ENCODE measurements around the gene EMC8.
"Not testable (repeated sequence)": the region's sequence is repeated elsewhere in the genome, so short reads cannot be mapped to it uniquely, and the experiment has no call there.

The EMC8 gene

DNA sequence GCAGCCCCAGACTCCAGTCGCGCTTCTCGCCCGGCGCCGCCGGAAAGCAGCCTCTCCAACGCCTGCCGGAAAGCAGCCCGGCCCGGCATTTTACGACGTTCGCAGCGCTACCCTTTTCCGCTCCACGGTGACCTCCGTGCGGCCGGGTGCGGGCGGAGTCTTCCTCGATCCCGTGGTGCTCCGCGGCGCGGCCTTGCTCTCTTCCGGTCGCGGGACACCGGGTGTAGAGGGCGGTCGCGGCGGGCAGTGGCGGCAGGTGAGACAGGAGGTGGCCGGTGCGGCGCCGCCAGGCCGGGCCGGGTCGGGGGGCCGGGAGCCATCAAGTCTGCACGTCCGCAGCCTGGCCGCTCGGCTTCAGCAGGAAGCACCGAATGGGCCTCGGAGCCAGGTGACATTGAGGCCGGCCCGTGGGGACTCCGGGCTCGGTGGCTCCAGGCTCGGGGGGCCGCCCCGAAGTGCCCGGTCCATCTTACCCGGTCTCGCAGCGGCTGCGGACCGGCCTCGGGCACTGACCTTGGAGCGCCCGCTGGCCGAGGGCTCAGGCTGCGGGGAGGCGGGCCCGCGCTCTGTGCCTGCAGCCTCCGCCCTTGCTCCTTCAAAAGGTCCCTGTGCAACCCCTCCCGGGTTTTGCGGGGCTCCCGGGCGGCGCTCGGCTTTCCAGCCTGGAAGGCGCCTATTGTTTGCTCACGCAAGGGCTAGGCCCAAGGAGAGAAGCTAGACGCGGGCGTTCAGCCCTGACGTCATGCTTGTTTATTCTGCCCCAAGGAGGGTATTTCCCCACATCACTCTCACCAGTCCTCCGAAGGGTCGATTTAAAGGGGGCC is at the start of gene EMC8, which contains the start of gene COX4I1:
Gene EMC8 (minus strand): TSS at position 48 of the 824 bp plus-strand sequence. CDS start 249 bp downstream, outside the sequence.
Gene COX4I1 (plus strand): TSS at position 199 of the 824 bp plus-strand sequence. CDS start 1,511 bp downstream, outside the sequence.
- DNase-seq = peak; percentile 91

DNA sequence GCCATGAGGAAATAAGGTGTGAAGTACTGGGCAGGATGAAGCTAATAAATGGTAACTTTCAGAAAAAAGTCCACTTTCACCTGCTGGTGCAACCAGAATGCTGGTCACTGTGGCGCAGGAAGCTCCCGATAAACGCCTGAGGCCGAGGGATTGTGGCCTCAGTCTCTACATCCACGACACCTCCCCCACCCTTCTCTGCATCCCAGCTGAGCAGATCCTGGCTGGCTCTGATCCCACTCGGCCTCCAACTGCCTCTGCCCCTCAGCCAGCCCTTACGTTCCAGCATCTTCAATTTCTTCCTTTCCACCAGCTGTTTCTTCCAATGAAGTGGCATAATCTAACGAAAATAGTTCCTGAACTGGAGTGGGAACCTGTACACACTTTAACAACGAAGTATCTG is 49.6 kb upstream of the EMC8 start:
- DNase-seq = no peak

DNA sequence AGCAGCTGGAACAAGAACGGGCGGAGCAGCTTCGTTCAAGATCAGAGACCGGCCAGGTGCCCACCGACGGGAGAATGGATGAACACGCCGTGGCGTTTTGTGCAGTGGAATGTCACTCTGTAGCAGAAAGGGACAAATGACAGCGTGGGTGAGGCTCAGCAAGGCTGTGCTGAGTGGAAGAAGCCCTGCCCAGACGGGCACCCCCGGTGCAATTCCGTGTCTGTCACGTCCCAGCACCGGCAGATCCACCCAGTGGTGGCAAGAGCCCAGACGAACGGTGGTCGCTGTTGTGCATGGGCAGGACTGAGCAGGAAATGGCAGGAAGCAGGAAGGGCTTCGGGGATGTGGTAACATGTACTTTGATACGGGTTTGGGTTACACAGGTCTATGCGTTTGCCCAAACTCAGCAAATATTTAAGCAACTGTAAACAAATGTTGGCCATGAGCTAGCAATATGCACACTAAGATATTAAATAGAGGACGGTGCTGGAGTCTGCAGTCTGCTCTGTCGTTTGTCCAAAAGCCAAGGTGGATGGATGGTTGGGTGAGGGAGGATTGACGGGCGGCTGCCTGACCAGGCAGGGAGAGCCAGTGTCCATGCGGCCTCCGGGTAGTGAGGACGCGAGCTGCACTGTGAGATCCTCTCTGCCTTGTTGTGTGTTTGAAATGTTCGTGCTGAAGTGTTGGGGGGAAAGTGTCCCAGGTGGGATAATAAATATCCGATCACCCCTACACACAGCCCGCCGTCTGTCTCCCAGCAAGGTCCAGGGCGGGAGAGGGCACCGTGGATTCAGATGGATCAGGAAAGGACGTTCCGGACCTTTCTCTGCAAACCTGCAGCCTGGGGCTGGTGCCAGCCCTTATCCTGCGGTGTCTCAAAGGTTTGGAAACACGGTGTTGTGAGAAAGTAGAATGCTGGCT is 48.6 kb upstream of the EMC8 start:
- DNase-seq = no peak

DNA sequence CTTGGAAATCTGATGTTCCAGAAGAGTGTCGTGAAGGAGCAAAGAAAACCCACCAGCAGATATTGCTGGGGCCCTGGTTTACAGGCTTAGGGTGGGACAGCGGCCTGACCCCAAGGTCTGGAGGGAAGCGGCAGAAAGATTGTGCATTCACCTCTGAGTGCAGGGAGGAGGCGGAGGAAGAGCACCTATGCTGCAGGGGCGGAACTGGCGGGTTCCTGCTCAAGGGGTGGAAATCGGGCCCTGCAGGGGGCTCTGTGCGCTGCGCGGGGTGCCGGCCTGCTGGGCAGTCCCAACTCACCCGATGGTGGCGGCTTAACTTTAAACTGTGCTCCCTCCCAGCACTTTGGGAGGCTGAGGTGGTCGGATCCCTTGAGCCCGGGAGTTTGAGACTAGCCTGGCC is 47.7 kb upstream of the EMC8 start:
- DNase-seq = no peak

DNA sequence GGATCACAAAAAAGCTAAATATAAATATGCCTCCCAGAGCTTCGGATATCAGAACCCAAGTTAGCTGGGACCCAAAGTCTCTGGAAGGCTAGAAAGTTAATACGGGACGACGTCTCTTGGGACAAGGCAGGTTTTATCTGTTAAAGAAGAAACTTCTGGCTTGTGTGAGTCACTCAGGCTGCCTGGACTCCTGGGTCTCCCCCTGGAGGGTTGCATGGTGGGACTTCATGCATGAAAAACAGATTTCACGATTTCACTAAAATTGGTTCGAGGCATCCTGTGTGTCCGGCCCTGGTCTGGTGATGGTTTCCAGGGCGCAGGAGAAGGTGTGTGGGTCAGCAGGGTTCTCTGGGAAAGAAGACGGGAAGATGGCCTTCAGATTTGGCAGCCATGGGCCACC is 47.1 kb upstream of the EMC8 start:
- DNase-seq = no peak

DNA sequence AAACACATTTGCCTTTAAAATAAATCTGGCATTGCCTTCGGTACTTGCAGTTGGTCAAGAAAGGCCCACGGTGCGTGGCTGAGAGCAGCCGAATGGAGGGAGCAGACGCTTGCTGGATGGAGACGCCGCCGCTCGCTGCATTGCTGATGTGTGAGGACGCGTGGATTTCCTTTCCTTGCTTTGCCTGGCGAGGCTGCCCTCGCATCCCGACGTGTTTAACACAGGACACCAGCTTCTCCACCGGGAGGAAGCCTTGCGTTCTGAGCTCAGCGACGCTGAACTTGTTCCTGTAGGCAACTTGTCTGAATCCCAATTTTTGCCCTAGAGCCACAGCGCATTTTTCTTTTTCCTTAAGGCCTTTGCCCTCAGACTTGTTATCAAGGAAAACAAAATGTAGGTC is 45.9 kb upstream of the EMC8 start:
- DNase-seq = no peak

DNA sequence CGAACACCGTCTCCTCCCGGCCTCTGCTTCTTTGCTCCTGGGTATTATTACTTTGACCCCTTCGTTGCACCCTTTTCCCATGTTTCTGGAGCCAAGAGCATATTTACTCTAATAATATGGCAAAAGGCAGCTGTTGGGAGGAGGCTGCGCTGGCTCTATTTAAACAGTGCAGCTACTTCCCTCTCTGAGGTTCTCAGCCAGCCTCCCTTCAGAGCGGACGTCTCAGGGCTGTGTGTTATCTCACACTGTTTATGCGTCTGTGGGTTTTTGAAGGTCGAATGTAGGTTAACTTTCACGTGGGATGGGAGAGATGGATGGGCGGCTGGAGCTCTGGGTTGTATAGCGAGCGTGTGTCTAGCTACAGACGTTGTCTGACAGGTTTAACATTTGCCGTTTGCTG is 45.4 kb upstream of the EMC8 start:
- DNase-seq = no peak

DNA sequence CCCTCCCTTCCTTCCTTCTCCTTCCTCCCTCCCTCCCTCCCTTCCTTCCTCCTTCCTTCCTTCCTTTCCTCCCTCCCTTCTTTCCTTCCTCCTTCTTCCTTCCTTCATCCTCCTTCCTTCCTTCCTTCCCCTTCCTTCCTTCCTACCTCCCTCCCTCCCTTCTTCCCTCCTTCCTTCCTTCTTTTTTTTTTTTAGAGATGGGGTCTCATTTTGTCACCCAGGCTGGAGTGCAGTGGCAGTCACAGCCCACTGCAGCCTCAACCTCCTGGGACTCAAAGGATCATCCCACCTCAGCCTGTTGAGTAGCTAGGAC is 44.8 kb upstream of the EMC8 start:
- no peak for DNase-seq

DNA sequence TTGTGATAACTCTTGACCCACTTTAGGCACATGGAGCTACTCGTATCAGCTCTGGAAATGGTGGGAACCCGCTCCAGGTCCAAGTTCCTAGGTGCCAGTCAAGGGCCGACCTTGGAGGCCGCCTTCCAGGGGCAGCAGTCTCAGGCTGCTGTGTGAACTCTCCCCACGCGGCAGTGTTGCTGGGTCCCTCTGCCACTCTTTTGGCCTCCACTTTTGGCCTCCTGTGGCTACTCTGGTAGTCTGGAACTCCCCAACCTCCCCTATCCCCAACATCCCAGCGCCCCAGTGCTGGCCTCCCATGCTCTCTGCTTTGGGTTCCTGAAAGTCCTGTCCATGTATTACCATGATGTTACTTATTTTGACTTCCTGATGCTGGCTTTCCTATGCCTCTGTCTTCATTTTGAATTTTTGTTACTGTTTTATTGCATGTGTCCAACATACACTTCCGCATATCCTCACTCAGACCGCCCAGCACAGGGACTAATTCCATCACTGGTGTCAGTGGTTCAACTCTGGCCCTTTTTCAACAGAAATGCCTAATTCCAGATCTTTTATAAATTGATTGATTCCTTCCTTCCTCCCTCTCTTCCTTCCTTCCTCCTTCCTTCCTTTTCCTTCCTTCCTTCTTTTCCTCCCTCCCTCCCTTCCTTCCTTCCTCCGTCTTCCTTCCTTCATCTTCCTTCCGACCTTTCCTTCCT is 44.3 kb upstream of the EMC8 start:
- DNase-seq = no peak

DNA sequence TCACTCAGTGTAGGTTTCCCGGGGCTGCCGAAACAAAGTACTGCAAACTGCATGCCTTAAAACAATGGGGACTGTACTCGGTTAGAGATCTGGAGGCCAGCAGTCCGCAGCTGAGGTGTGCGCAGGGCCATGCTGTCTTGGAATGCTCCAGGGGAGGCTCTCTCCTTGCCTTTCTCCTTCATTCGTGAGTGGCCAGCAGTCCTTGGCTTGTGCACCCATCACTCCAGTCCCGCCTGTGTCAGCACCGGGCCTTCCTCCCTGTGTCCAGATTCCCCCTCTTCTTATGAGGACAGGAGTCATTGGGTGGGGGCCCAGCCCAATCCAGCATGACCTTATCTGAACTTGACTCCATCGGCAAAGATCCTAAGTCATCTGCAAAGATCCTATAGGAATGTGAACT is 43.5 kb upstream of the EMC8 start:
- no peak for DNase-seq

DNA sequence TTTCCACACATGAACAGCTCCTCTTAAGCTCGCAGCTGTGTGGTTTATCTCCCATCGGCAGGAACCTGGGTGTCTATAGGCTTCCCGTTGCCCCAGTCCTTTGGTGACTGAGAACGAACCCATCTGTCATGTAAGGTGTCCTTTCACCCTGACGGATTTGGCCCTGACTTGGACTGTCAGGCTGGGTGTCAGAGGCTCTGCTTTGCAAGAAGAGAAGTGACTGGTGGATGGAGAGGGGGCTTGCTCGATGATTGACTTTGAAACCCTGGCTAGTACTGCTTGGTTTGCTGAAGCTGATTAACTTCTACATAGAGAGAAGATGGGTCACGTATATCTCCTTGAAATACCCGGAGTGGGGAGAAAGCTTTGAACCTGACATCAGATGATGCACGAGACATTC is 43.1 kb upstream of the EMC8 start:
- DNase-seq = no peak

DNA sequence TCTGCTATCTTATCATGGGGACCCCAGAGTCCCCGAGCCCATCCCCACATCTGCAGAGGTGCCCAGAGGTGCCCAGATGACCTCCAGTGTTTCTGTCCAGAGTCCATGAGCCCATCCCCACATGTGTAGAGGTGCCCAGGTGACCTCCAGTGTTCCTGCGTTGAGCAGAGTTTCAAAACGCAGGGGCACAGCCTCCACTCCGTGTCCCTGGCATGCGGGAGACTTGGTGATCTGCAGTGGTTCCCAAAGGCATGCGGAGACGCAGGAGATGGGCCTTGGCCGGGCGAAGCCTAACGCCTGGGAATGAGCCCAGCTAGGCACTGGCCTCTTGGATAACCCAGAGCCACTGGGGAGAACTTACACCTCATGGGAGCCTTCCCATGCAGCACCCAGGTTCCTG is 41.5 kb upstream of the EMC8 start:
- DNase-seq = no peak

DNA sequence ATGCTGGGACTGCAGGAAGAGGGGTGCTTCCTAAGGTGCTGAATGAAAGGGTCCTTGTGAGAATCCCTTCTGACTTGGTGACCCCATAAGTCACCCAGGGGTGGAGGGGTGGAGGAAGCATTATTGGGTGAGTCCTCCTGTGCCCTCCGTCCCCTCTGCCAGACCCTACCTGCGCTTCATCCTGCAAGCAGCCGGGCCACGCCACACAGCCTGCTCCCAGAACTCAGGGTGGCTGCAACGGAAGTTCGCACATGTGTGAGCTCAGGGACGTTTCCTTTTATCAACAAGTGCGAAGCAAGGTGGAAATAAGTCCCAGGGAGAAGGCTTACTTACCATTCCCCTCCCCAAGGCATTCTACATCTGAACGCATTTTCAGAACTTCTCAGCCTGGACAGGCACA is 41.1 kb upstream of the EMC8 start:
- DNase-seq = no peak

DNA sequence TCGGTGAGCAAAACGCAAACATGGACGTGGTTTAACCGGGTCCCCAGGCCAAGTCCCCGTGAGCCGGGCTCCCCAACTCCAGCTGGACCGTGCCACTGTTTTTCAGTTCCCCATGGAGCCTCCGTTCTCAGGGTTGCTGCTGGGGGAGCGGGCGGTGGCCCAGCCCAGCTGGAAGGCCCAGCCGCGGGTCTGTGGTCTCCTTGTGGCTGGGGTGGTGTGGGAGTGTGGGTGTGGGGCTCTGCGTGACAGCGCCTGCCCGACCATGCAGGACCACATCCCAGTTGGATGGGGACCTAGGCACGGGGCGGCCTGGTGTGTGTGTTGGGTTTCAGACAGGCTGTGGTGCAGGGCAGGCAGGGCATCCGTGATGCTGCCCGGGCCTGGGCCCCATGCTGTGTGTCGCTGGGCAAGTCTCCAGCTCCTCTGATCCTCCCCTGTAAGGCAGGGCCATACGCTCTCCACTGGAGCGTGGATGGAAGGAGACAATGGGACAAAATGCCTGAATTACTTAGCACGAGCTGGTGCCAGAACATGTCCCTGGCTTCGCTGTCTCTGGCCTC is 40.4 kb upstream of the EMC8 start:
- DNase-seq = no peak

DNA sequence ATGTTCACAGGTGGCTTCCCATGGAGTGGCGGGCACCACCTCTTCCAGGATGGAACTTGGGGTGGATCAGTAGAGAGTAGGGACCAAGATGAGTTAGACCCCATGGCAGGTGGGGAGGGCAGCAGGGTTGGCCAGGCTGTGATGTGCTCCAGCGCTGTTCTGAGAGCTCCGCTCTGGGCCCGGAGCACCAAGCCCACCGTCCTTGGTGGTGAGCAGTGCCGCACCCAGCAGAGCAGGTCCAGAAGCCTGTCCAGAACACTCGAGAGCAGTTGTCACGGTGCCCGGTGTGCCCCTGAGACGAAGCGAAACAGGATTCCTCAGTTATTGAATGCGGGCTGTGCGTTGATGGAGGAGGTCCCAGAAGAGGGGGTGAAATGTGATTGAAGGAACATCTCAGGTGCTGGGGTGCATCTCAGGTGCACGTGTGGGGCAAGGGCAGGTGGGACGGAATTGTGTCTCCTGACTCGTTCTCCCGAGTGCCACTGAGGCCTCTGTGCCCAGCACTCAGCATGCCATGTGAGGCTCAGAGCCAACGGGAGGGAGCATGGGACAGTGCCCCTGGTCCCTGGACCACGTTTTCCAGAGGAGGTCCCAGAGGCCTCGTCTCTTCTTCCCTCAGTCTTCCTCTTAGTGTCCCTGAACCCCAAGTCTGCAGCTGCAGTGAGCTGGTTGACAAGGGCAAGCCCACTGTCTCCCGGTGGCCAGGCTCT is 39.7 kb upstream of the EMC8 start:
- DNase-seq = no peak

DNA sequence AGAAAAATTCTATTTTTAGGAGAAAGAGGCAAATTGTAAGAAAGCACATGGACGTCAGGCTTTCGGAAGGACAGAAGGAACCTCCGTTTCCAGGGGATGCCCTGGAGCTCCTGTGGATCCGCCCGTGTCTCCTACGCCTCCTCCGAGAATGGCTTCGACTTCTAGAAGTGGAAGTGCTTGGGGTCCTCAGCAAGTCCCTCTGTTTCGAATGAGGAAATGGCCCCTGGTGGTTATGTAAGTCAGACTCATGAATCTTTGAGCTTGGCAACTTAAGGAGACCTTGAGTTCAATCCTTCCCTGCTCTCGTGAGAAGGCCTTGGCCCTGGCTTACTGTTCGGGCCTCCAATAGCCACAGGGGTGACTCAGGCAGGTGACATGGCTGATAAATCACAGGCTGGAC is 39.0 kb upstream of the EMC8 start:
- no peak for DNase-seq

DNA sequence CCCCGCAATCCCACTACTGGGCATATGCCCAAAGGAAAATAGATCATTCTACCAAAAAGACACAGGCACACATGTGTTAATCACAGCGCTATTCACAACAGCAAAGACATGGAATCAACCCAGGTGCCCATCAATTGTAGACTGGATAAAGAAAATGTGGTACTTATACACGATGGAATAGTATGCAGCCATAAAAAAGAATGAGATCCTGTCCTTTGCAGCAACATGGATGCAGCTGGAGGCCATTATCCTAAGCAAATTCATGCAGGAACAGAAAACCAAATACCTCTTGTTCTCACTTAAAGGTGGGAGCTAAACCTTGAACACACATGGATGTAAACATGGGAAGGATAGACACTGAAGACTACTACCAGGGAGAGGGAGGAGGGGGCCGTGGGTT is 38.3 kb upstream of the EMC8 start:
- DNase-seq = not testable (repeated sequence)

DNA sequence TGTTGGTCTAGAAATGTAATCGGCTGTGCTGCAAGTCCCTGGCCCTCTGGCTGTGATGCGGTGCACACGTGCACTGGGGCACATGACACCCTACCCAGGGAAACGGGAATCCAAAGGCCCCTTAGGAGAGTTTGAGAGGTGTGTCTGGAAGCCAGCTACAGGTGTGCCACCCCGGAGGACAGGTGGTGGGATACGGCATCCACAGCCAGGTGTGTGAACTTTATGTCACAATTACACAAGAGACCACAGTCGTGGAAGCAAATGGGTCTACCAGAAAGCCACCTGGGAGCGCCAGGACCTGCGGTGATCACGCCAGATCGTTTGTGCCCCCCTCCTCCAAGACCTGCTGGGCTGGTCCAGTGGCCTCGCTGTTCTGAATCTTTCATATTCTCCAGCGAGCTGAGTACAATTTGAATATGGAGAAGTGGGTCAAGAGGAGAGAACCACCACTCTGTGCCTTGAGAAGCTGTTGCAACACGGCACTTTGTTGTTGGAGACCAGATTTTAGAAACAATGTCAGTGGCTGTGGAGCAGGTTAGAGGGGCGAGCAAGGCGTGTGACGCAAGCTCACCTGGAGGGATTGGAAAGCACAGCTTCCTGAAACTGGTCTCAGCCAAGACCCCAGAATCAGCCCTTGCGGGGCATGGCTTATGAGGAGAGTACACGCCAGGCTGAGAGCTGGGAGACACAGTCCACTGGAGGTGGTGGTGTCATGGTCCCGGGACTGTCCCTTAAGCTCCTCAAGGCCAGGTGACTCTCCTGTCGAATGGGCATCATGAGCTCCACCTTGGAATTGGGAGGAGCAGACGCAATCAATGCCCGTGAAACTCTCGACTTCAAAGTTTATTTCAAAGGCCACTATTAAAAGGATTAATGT is 37.6 kb upstream of the EMC8 start:
- no peak for DNase-seq

DNA sequence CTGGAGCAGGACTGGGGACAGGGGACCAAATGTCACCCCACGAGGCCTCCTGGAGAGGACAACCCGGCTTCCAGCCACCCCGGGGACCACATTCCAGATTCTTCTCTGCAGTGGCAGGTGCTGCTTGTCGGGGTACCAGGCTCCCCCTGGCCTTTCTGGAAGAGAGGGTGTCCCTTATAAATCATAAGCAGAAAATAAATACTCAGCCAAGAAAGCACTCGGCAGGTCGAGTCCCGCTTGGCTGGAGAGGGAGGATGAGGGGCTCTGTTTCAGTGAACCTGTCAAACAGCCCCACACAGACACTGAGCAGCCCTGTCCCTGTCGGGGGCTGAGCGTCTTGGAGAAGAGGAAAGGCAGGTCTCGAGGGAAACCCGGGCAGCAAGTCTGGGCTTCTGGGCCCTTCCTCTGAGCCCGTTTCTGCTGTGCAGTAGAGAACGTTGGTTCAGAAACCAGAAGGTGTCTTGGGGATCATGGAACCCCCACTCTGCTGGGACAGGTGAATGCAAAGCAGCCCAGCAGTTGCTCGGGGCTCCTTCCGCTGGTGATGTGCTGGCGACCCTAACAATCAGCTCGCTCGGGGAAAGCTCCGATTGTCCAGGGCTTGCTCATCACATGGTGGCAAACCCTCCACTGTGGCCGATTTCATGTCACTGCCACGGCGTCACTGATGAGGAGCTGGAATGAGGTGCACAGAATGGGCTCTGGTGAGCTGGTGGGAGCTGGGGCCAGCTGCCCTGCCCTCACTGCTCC is 36.8 kb upstream of the EMC8 start:
- no peak for DNase-seq

DNA sequence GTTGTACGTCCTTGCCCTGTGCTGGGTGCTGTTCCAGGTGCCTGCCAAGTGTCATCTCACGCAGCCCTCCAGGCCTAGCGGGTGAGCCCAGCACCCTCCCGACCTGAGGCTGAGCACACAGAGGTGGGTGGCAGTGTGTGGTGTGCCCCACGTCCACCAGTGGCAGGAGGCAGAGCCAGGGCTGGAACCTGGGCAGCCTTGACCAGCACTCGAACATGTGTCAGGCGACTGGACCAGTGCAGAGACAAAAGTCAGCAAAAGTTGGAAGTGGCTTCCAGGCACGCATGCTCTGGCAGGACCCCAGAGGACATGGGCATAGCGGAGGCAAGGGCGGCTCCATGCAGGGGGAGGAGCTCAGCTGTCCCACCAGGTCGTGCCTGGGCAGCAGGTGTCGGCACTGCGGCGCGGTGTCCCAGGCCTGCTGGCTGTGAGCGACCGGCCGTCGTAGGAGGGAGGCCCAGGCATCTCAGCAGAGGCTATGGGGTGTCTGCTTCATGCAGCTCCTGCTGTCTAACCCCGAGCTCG is 35.9 kb upstream of the EMC8 start:
- no peak for DNase-seq
